HepG2 (cell line): ENCODE measurements around the gene USP9X. TPM values are rescaled to one million over a fixed set of nuclear protein-coding genes. Genes with fewer than 3 reads are reported as not detected.

Experiments
- ATAC-seq: fragments of 200-7000 bp; cut with Tn5 transposase; 3 replicates; pipeline ENCODE4 v1.9.1; 2020; ENCODE audit warnings: mild to moderate bottlenecking, moderate library complexity
- BruUV-seq: library from RNA; stranded (reverse); fragments of 400-500 nt; replicated peaks from 2 replicates; lab custom pipeline; 2021; lab: Mats Ljungman, UMichigan
- CTCF ChIA-PET: fragments of 300-600 bp; formaldehyde crosslinking; extraction: SDS; loops from one replicate; lab custom pipeline; 2021; ENCODE audit warnings: low total read pairs, inconsistent platforms, low intra/inter-chr PET ratio; lab: Yijun Ruan, JAX
- POLR2A ChIA-PET: fragments of 350-600 bp; sonication (Branson Sonifier 250); formaldehyde crosslinking; loops from one replicate; lab custom pipeline; 2020; ENCODE audit warnings: antibody characterized with exemption, inconsistent platforms; lab: Yijun Ruan, JAX
- DNase-seq: peaks from one replicate; pipeline ENCODE4 v3.0.0-alpha.2; 2015; ENCODE audit warnings: low spot score
- FAIRE-seq: peaks from 3 replicates; lab custom pipeline; 2011; peaks lifted over from hg19 to GRCh38; lab: Jason Lieb, UNC
- H2AFZ ChIP-seq: one replicate; pipeline ENCODE4 v1.6.1; 2011; ENCODE audit warnings: low read length, inconsistent platforms
- H3K27ac ChIP-seq: fragments of 300-600 bp; 3 replicates; pipeline ENCODE4 v1.8.0; 2011; ENCODE audit warnings: mixed run types, mild to moderate bottlenecking, mixed read lengths, low read length, inconsistent platforms; ENCODE audit not compliant: insufficient read depth; ENCODE audit errors: extremely low read length
- H3K27me3 ChIP-seq, 2 experiments: fragments of 200-600 bp in 1 of 2; 2 replicates in 1 of 2; 3 replicates in 1 of 2; pipeline versions ENCODE4 v1.6.0 to v1.8.0; 2011; ENCODE audit warnings: low read length in 2 of 2, mild to moderate bottlenecking in 2 of 2, moderate library complexity in 2 of 2, inconsistent platforms in 1 of 2; ENCODE audit not compliant: insufficient read depth in 2 of 2, control insufficient read depth in 1 of 2
- H3K36me3 ChIP-seq, 2 experiments: fragments of 200-600 bp in 1 of 2; replicated peaks in 1 of 2; 2 replicates in 1 of 2; 3 replicates in 1 of 2; pipeline versions ENCODE4 v1.5.1 to v1.8.0; 2011; ENCODE audit warnings: low read length in 2 of 2, inconsistent platforms in 1 of 2; ENCODE audit not compliant: insufficient read depth in 2 of 2, control insufficient read depth in 1 of 2
- H3K4me1 ChIP-seq: 2 replicates; pipeline ENCODE4 v1.5.1; 2012; ENCODE audit warnings: low read length, inconsistent platforms; ENCODE audit not compliant: insufficient read depth
- H3K4me2 ChIP-seq: 2 replicates; pipeline ENCODE4 v1.6.0; 2011; ENCODE audit warnings: low read depth, low read length, inconsistent platforms
- H3K4me3 ChIP-seq, 3 experiments: fragments of 200-600 bp in 1 of 3; sonication (generic), shearing (Covaris generic) in 1 of 3; replicated peaks in 1 of 3; 2 replicates each; pipeline ENCODE4 v1.5.1; 2011 to 2016; ENCODE audit warnings: low read length in 3 of 3, inconsistent platforms in 2 of 3, low read depth in 2 of 3, mild to moderate bottlenecking in 2 of 3, control low read depth in 1 of 3, mixed read lengths in 1 of 3; ENCODE audit not compliant: insufficient read depth in 1 of 3
- H3K79me2 ChIP-seq: one replicate; pipeline ENCODE4 v1.6.1; 2011; ENCODE audit warnings: low read length, inconsistent platforms; ENCODE audit not compliant: insufficient read depth
- H3K9ac ChIP-seq: 2 replicates; pipeline ENCODE4 v1.6.0; 2011; ENCODE audit warnings: mild to moderate bottlenecking, low read depth, low read length, inconsistent platforms; ENCODE audit not compliant: insufficient read depth
- H3K9me3 ChIP-seq: 2 replicates; pipeline ENCODE4 v1.5.1; 2012; ENCODE audit warnings: mild to moderate bottlenecking, low read length
- H4K20me1 ChIP-seq: 2 replicates; pipeline ENCODE4 v1.6.0; 2011; ENCODE audit warnings: inconsistent platforms, mild to moderate bottlenecking, low read length, moderate library complexity; ENCODE audit not compliant: insufficient read depth
- CHD2 ChIP-seq: IDR thresholded peaks from 2 replicates; pipeline ENCODE4 v1.6.1; 2011; ENCODE audit warnings: low read depth, low read length, improper control_type of control experiment
- FOXA1 ChIP-seq, 2 experiments: fragments of 450-650 bp in 1 of 2; sonication (generic) in 1 of 2; formaldehyde crosslinking in 1 of 2; IDR thresholded peaks; 2 replicates each; pipeline versions ENCODE4 v1.4.0 to v1.6.1; 2016 to 2020; ENCODE audit warnings: missing genetic modification reagents in 1 of 2
- KLF15 ChIP-seq: sonication (generic); formaldehyde crosslinking; IDR thresholded peaks from 2 replicates; pipeline ENCODE4 v1.8.1; 2023; ENCODE audit warnings: borderline replicate concordance, mild to moderate bottlenecking, inconsistent platforms, missing genetic modification reagents, mixed read lengths
- MEF2D ChIP-seq: sonication (generic); formaldehyde crosslinking; IDR thresholded peaks from 2 replicates; pipeline ENCODE4 v1.5.1; 2020; ENCODE audit warnings: mild to moderate bottlenecking, missing genetic modification reagents
- MTERF4 ChIP-seq: sonication (generic); formaldehyde crosslinking; IDR thresholded peaks from 2 replicates; pipeline ENCODE4 v1.8.0; 2023; ENCODE audit warnings: mild to moderate bottlenecking, missing genetic modification reagents
- MTF1 ChIP-seq: sonication (generic); formaldehyde crosslinking; IDR thresholded peaks from 2 replicates; pipeline ENCODE4 v1.5.0; 2020; ENCODE audit warnings: missing genetic modification reagents
- RBAK ChIP-seq: sonication (generic); formaldehyde crosslinking; IDR thresholded peaks from 2 replicates; pipeline ENCODE4 v1.5.1; 2020; ENCODE audit warnings: mild to moderate bottlenecking, missing genetic modification reagents
- STAG1 ChIP-seq: sonication (generic); formaldehyde crosslinking; IDR thresholded peaks from 2 replicates; pipeline ENCODE4 v1.4.0; 2020; ENCODE audit warnings: missing genetic modification reagents
- TFDP2 ChIP-seq: sonication (generic); formaldehyde crosslinking; IDR thresholded peaks from 2 replicates; pipeline ENCODE4 v1.4.0; 2020; ENCODE audit warnings: missing genetic modification reagents
- UBTF ChIP-seq: sonication (generic); formaldehyde crosslinking; IDR thresholded peaks from 2 replicates; pipeline ENCODE4 v1.4.0; 2020; ENCODE audit warnings: mild to moderate bottlenecking, missing genetic modification reagents
- WIZ ChIP-seq: sonication (generic); formaldehyde crosslinking; IDR thresholded peaks from 2 replicates; pipeline ENCODE4 v1.5.1; 2020; ENCODE audit warnings: mild to moderate bottlenecking, missing genetic modification reagents
- ZFP36L1 ChIP-seq: sonication (generic); formaldehyde crosslinking; IDR thresholded peaks from 2 replicates; pipeline ENCODE4 v1.8.0; 2022; ENCODE audit warnings: mild to moderate bottlenecking, missing genetic modification reagents, moderate library complexity
- ZMYM2 ChIP-seq: sonication (generic); formaldehyde crosslinking; IDR thresholded peaks from 2 replicates; pipeline ENCODE4 v1.8.0; 2022; ENCODE audit warnings: mild to moderate bottlenecking, missing genetic modification reagents
- ZNF225 ChIP-seq: sonication (generic); formaldehyde crosslinking; IDR thresholded peaks from 2 replicates; pipeline ENCODE4 v1.4.0; 2020; ENCODE audit warnings: mild to moderate bottlenecking, missing genetic modification reagents
- ZNF333 ChIP-seq: sonication (generic); formaldehyde crosslinking; IDR thresholded peaks from 2 replicates; pipeline ENCODE4 v1.4.0; 2020; ENCODE audit warnings: mild to moderate bottlenecking, missing genetic modification reagents, borderline replicate concordance
- ZNF619 ChIP-seq: sonication (generic); formaldehyde crosslinking; IDR thresholded peaks from 2 replicates; pipeline ENCODE4 v1.4.0; 2020; ENCODE audit warnings: mild to moderate bottlenecking, missing genetic modification reagents
- ZNF639 ChIP-seq: conservative IDR thresholded peaks from 2 replicates; pipeline ENCODE4 v1.6.1; 2018; ENCODE audit warnings: missing genetic modification reagents
- ZNF761 ChIP-seq: sonication (generic); formaldehyde crosslinking; conservative IDR thresholded peaks from 2 replicates; pipeline ENCODE4 v1.4.0; 2020; ENCODE audit warnings: mild to moderate bottlenecking, missing genetic modification reagents
- ZNF776 ChIP-seq: sonication (generic); formaldehyde crosslinking; IDR thresholded peaks from 2 replicates; pipeline ENCODE4 v1.4.0; 2020; ENCODE audit warnings: mild to moderate bottlenecking, missing genetic modification reagents
- whole genome bisulfite sequencing: methylation state at CpG from one replicate; pipeline ENCODE4 v1.1.6; 2017; ENCODE audit warnings: low lambda C conversion rate; 5-methylcytosine and 5-hydroxymethylcytosine counted together
- in situ Hi-C: cut with HindIII; loops from 2 replicates; pipeline ENCODE4 v1.10.0; 2017; ENCODE audit warnings: low pct_unique_long_range_greater_than_20kb; ENCODE audit not compliant: extremely low pct_ligation_motif_present
- intact Hi-C: fragments of 100-400 bp; cut with micrococcal nuclease; formaldehyde crosslinking; loops from one replicate; pipeline ENCODE4 v1.10.0; 2022; ENCODE audit not compliant: unreplicated experiment
- polyA plus RNA-seq, 8 experiments: library from polyadenylated mRNA; depleted of rRNA in 3 of 8; stranded (reverse) in 7 of 8; unstranded in 1 of 8; fragments of >200 nt; fragmentation: Illumina TruSeq in 4 of 8; extraction: Trizol in 4 of 8; gene quantifications; 2 replicates each; pipeline versions ENCODE4 v1.2.1 to v1.2.3, GENCODE V29; 2011 to 2016; ENCODE audit warnings: low read depth in 4 of 8, missing spikeins in 1 of 8, mixed read lengths in 1 of 8; ENCODE audit not compliant: insufficient read depth in 1 of 8
- total RNA-seq, 5 experiments: library from RNA; depleted of rRNA; stranded (reverse); fragments of >200 nt; fragmentation: Illumina TruSeq; extraction: Trizol; gene quantifications; 2 replicates each; pipeline ENCODE4 v1.2.3, GENCODE V29; 2016; ENCODE audit warnings: low read depth in 1 of 5

Gene USP9X
- total and polyA plus RNA-seq, 2 of the 13 experiments (the other 11 are each of a cell fraction or from before 2014, with no cell fraction given), result 22.2 to 40.5 TPM

GRCh38 chrX:41096339-41096955 is 11.2 kb downstream of the USP9X start:
- no peaks in the 10 kb centered on the region; a peak in 1 of 5 replicates for H3K36me3 ChIP-seq
- H2AFZ ChIP-seq, result no peak overlapping the region
- H4K20me1 ChIP-seq, result peaks cover 71% of the 10 kb centered on the region
- H3K27ac ChIP-seq, result no peak overlapping the region
- no TSS peak for BruUV-seq
- H3K4me3 ChIP-seq, result no peak overlapping the region
- no peaks in the 10 kb centered on the region for H3K27me3 ChIP-seq
- ATAC-seq, result no peak; the same call in 2 of the 3 replicates
- CTCF ChIA-PET, result no interaction called here
- peaks cover 87% of the 10 kb centered on the region for H3K79me2 ChIP-seq
- no peak overlapping the region for H3K9ac ChIP-seq
- H3K4me2 ChIP-seq, result peak overlapping the region; percentile 3; the same call in 1 of the 2 replicates
- in situ Hi-C loops (no loop called here), intact Hi-C loops (no loop called here)
- peaks cover 36% of the 10 kb centered on the region for H3K4me1 ChIP-seq
- POLR2A ChIA-PET, result interaction anchor here (1.9 kb wide), 1 partner anchor 11 kb away, joined by 7 read pairs; the partner anchor contains the start of gene USP9X
- 66% methylated on average over 6 of the region's 7 CpGs for WGBS
- no peak for DNase-seq
- no peaks in the 10 kb centered on the region for H3K9me3 ChIP-seq
- no peak for TF ChIP-seq KLF15 (CRISPR knock-in tag)
- TF ChIP-seq MTERF4 (CRISPR knock-in tag), result no peak
- TF ChIP-seq ZNF776 (CRISPR knock-in tag), result no peak
- no peak for TF ChIP-seq ZMYM2 (CRISPR knock-in tag)
- TF ChIP-seq TFDP2 (CRISPR knock-in tag), result no peak
- TF ChIP-seq ZNF639, result no peak
- TF ChIP-seq MTF1 (CRISPR knock-in tag), result no peak
- no peak for TF ChIP-seq RBAK
- no peak for TF ChIP-seq STAG1
- no peak for TF ChIP-seq MEF2D
- no peak for TF ChIP-seq WIZ
- no peak for TF ChIP-seq ZFP36L1 (CRISPR knock-in tag)
- no peak for TF ChIP-seq ZNF225 (CRISPR knock-in tag)
- no peak for TF ChIP-seq ZNF619 (CRISPR knock-in tag)
- no peak for TF ChIP-seq CHD2
- TF ChIP-seq UBTF (CRISPR knock-in tag), result no peak
- TF ChIP-seq FOXA1 (IDR thresholded peaks at IDR 0.05), result no peak
- no peak for TF ChIP-seq FOXA1 (CRISPR knock-in tag; IDR thresholded peaks at IDR 0.05)
- no peak for TF ChIP-seq ZNF761
- no peak for TF ChIP-seq ZNF333 (CRISPR knock-in tag)
- FAIRE-seq, result no peak
